ENCODE measurements around the gene FUOM. TPM values are rescaled to one million over a fixed set of nuclear protein-coding genes. Genes with fewer than 3 reads are reported as not detected.

FUOM gene
- total and polyA plus RNA-seq, 10 of the 15 experiments (the other 5 are each of a cell fraction or from before 2014, with no cell fraction given), result 1.8 to 41.7 (median 25.6) TPM

DNA sequence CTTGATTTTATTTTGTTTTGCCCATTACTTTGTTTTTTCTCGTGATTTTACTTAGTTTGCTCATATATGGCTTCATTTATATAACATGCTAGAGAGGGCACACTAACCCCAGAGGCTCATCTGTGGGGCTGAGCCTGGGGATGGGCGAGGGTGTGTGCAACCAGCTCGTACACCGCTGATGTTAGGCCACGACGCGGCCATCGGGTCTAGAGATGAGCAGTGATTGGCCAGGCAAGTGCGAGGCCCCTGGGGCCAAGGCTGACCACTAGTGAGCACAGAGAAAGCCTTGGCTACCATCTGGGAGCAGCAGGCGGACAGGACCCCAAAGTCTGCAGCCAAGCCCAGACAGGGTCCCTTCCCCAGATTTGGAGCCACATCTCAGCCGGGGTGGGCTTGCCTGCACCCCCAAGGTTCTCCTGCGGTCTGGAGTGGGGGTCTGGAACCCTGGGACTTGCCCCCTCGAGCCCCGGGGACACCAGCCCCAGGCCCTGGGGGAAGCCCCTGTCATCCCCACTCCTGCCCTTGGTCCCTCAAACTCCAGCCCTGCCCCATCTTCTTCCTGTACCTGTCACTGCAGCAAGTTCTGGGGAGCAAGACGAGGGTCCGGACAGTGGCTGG is 3.7 kb downstream of the FUOM start:
- in situ Hi-C loops (cut with MboI), result no loop called here
- Histone ChIP-seq H3K4me1 (ENCODE audit: control insufficient read depth, insufficient read depth, low read length) (no peaks in the 10 kb centered on the region), H3K4me2 (ENCODE audit: control insufficient read depth, insufficient read depth) (no peak overlapping the region), H3K79me2 (ENCODE audit: control insufficient read depth, insufficient read depth, low read length) (no peaks in the 10 kb centered on the region; the same call in 1 of the 2 replicates), H3K9ac (ENCODE audit: control insufficient read depth, insufficient read depth, low read length) (no peak overlapping the region), H3K4me3 (no peak overlapping the region), H3K36me3 (ENCODE audit: control insufficient read depth in 2 of 2, insufficient read depth in 2 of 2, low read length in 1 of 2) (no peaks in the 10 kb centered on the region), H2AFZ (ENCODE audit: control insufficient read depth, low read depth, low read length) (no peak overlapping the region), H3K27me3 (replicated peaks in 1 of 2; ENCODE audit: control insufficient read depth in 2 of 2, insufficient read depth in 2 of 2, low read length in 1 of 2) (no peaks in the 10 kb centered on the region), H3K27ac (ENCODE audit: control insufficient read depth, insufficient read depth) (no peak overlapping the region), H3K9me3 (replicated peaks; ENCODE audit: control insufficient read depth, insufficient read depth, low read length) (no peaks in the 10 kb centered on the region), H4K20me1 (ENCODE audit: control insufficient read depth, insufficient read depth) (no peaks in the 10 kb centered on the region)
- RAD21 ChIA-PET (ENCODE audit: unreplicated experiment), result no interaction called here
- DNase-seq (ENCODE audit: low read depth, low spot score), result no peak
- intact Hi-C loops (cut with micrococcal nuclease; ENCODE audit: unreplicated experiment), result no loop called here
- ATAC-seq, result no peak
- CTCF ChIA-PET, result no interaction called here
- POLR2A ChIA-PET, result interaction anchor here (1.6 kb wide), 1 partner anchor 8 kb away, joined by 4 read pairs; no protein-coding TSS in a partner anchor
- 80% methylated on average over 15 of the region's 16 CpGs for WGBS (ENCODE audit: insufficient coverage, insufficient replicate concordance, low lambda C conversion rate, missing lambda C conversion rate)
- SMC1A ChIA-PET (ENCODE audit: uncharacterized antibody, unreplicated experiment), result no interaction called here
- TSS peak; percentile 41 for BruUV-seq (replicated peaks)
- FAIRE-seq, result no peak
- TF ChIP-seq RBBP5 (conservative IDR thresholded peaks at IDR 0.05), result no peak
- TF ChIP-seq, protein P1, sequence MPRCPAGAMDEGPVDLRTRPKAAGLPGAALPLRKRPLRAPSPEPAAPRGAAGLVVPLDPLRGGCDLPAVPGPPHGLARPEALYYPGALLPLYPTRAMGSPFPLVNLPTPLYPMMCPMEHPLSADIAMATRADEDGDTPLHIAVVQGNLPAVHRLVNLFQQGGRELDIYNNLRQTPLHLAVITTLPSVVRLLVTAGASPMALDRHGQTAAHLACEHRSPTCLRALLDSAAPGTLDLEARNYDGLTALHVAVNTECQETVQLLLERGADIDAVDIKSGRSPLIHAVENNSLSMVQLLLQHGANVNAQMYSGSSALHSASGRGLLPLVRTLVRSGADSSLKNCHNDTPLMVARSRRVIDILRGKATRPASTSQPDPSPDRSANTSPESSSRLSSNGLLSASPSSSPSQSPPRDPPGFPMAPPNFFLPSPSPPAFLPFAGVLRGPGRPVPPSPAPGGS (IDR thresholded peaks at IDR 0.05; ENCODE audit: borderline replicate concordance, insufficient read depth, low read depth, low read length, poor library complexity, severe bottlenecking), result peak; percentile 85
- TF ChIP-seq, protein P2, sequence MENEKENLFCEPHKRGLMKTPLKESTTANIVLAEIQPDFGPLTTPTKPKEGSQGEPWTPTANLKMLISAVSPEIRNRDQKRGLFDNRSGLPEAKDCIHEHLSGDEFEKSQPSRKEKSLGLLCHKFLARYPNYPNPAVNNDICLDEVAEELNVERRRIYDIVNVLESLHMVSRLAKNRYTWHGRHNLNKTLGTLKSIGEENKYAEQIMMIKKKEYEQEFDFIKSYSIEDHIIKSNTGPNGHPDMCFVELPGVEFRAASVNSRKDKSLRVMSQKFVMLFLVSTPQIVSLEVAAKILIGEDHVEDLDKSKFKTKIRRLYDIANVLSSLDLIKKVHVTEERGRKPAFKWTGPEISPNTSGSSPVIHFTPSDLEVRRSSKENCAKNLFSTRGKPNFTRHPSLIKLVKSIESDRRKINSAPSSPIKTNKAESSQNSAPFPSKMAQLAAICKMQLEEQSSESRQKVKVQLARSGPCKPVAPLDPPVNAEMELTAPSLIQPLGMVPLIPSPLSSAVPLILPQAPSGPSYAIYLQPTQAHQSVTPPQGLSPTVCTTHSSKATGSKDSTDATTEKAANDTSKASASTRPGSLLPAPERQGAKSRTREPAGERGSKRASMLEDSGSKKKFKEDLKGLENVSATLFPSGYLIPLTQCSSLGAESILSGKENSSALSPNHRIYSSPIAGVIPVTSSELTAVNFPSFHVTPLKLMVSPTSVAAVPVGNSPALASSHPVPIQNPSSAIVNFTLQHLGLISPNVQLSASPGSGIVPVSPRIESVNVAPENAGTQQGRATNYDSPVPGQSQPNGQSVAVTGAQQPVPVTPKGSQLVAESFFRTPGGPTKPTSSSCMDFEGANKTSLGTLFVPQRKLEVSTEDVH (IDR thresholded peaks at IDR 0.05; ENCODE audit: low read depth, partially characterized antibody), result no peak
- no peak for TF ChIP-seq FOXK2 (IDR thresholded peaks at IDR 0.05)
- TF ChIP-seq, protein P3, sequence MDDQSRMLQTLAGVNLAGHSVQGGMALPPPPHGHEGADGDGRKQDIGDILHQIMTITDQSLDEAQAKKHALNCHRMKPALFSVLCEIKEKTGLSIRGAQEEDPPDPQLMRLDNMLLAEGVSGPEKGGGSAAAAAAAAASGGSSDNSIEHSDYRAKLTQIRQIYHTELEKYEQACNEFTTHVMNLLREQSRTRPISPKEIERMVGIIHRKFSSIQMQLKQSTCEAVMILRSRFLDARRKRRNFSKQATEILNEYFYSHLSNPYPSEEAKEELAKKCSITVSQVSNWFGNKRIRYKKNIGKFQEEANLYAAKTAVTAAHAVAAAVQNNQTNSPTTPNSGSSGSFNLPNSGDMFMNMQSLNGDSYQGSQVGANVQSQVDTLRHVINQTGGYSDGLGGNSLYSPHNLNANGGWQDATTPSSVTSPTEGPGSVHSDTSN (IDR thresholded peaks at IDR 0.05; ENCODE audit: insufficient replicate concordance, low read depth, low read length), result no peak
- TF ChIP-seq, protein P4, sequence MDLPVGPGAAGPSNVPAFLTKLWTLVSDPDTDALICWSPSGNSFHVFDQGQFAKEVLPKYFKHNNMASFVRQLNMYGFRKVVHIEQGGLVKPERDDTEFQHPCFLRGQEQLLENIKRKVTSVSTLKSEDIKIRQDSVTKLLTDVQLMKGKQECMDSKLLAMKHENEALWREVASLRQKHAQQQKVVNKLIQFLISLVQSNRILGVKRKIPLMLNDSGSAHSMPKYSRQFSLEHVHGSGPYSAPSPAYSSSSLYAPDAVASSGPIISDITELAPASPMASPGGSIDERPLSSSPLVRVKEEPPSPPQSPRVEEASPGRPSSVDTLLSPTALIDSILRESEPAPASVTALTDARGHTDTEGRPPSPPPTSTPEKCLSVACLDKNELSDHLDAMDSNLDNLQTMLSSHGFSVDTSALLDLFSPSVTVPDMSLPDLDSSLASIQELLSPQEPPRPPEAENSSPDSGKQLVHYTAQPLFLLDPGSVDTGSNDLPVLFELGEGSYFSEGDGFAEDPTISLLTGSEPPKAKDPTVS (IDR thresholded peaks at IDR 0.05; ENCODE audit: low read depth, low read length), result no peak
- TF ChIP-seq HDGF (IDR thresholded peaks at IDR 0.05), result no peak
- TF ChIP-seq NR2F1 (conservative IDR thresholded peaks at IDR 0.05), result no peak
- no peak; the same call in 1 of the 2 replicates for TF ChIP-seq POLR2AphosphoS5 (IDR thresholded peaks at IDR 0.05; ENCODE audit: low read length)
- TF ChIP-seq TCF3 (IDR thresholded peaks at IDR 0.05; ENCODE audit: borderline replicate concordance, insufficient read depth, low read depth, low read length), result 0 out of 2 replicates have a peak, but pooled peaks have one; percentile 35
- TF ChIP-seq, protein P5, sequence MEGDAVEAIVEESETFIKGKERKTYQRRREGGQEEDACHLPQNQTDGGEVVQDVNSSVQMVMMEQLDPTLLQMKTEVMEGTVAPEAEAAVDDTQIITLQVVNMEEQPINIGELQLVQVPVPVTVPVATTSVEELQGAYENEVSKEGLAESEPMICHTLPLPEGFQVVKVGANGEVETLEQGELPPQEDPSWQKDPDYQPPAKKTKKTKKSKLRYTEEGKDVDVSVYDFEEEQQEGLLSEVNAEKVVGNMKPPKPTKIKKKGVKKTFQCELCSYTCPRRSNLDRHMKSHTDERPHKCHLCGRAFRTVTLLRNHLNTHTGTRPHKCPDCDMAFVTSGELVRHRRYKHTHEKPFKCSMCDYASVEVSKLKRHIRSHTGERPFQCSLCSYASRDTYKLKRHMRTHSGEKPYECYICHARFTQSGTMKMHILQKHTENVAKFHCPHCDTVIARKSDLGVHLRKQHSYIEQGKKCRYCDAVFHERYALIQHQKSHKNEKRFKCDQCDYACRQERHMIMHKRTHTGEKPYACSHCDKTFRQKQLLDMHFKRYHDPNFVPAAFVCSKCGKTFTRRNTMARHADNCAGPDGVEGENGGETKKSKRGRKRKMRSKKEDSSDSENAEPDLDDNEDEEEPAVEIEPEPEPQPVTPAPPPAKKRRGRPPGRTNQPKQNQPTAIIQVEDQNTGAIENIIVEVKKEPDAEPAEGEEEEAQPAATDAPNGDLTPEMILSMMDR (IDR thresholded peaks at IDR 0.05 in 2 of 3, conservative IDR thresholded peaks at IDR 0.05 in 1 of 3; ENCODE audit: control insufficient read depth in 2 of 3, extremely low read depth in 1 of 3, insufficient read depth in 1 of 3, low read depth in 3 of 3, low read length in 3 of 3), result no peak
- TF ChIP-seq SREBF1 (IDR thresholded peaks at IDR 0.05; ENCODE audit: low read length), result no peak
